ENCODE results near the gene AP2A2.
A peak's percentile ranks its signal among the peaks of the same experiment; 100 is the strongest.

Gene AP2A2

GRCh38 chr11:905952-906351 is 19.7 kb upstream of the AP2A2 start:
- no peak for TF ChIP-seq JUND (IDR thresholded peaks at IDR 0.05; ENCODE audit: low read depth)
- no peak for DNase-seq (ENCODE audit: low read depth in 1 of 2, low spot score in 1 of 2)
- in situ Hi-C loops (cut with HindIII; ENCODE audit: low pct_unique_long_range_greater_than_20kb, low sequenced_read_pairs) = no loop called here

GRCh38 chr11:907668-908067 is 18.0 kb upstream of the AP2A2 start:
- TF ChIP-seq JUND (IDR thresholded peaks at IDR 0.05; ENCODE audit: low read depth) = no peak
- no peak for DNase-seq (ENCODE audit: low read depth in 1 of 2, low spot score in 1 of 2)
- in situ Hi-C loops (cut with HindIII; ENCODE audit: low pct_unique_long_range_greater_than_20kb, low sequenced_read_pairs) = no loop called here

- no peak for TF ChIP-seq JUND (IDR thresholded peaks at IDR 0.05; ENCODE audit: low read depth)
- no peak for DNase-seq (ENCODE audit: low read depth in 1 of 2, low spot score in 1 of 2)
- in situ Hi-C loops (cut with HindIII; ENCODE audit: low pct_unique_long_range_greater_than_20kb, low sequenced_read_pairs) = no loop called here
These were observed 17.4 kb upstream of the AP2A2 start for GRCh38 chr11:908273-908672.

- DNase-seq (ENCODE audit: low read depth in 1 of 2, low spot score in 1 of 2) = no peak
- no peak for TF ChIP-seq JUND (IDR thresholded peaks at IDR 0.05; ENCODE audit: low read depth)
- in situ Hi-C loops (cut with HindIII; ENCODE audit: low pct_unique_long_range_greater_than_20kb, low sequenced_read_pairs) = no loop called here
These were observed 16.3 kb upstream of the AP2A2 start for GRCh38 chr11:909406-909805.

- DNase-seq (ENCODE audit: low read depth in 1 of 2, low spot score in 1 of 2) = no peak
- in situ Hi-C loops (cut with HindIII; ENCODE audit: low pct_unique_long_range_greater_than_20kb, low sequenced_read_pairs) = no loop called here
- TF ChIP-seq JUND (IDR thresholded peaks at IDR 0.05; ENCODE audit: low read depth) = no peak
These were observed 15.6 kb upstream of the AP2A2 start for GRCh38 chr11:910044-910588.

- in situ Hi-C loops (cut with HindIII; ENCODE audit: low pct_unique_long_range_greater_than_20kb, low sequenced_read_pairs) = no loop called here
These were observed 15.1 kb upstream of the AP2A2 start, which contains the start of gene CHID1 for GRCh38 chr11:910589-911030. CHID1 (minus strand) TSS chr11:910810; CDS start chr11:904816, 5,994 bp downstream.

GRCh38 chr11:911031-911889 is 14.4 kb upstream of the AP2A2 start:
- no peak for TF ChIP-seq JUND (IDR thresholded peaks at IDR 0.05; ENCODE audit: low read depth)
- in situ Hi-C loops (cut with HindIII; ENCODE audit: low pct_unique_long_range_greater_than_20kb, low sequenced_read_pairs) = no loop called here
- peak in 1 of 2 experiments; percentile 19 for DNase-seq (ENCODE audit: low read depth in 1 of 2, low spot score in 1 of 2)

More at GRCh38 chr11:910589-911030, 15.1 kb upstream of the AP2A2 start, which contains the start of gene CHID1:
- no peak for TF ChIP-seq JUND (IDR thresholded peaks at IDR 0.05; ENCODE audit: low read depth)
- peak; percentile 87 to 90 for DNase-seq (ENCODE audit: low read depth in 1 of 2, low spot score in 1 of 2)

- TF ChIP-seq JUND (IDR thresholded peaks at IDR 0.05; ENCODE audit: low read depth) = no peak
- in situ Hi-C loops (cut with HindIII; ENCODE audit: low pct_unique_long_range_greater_than_20kb, low sequenced_read_pairs) = no loop called here
- no peak for DNase-seq (ENCODE audit: low read depth in 1 of 2, low spot score in 1 of 2)
These were observed 13.8 kb upstream of the AP2A2 start for GRCh38 chr11:911890-912219.

GRCh38 chr11:912266-912665 is 13.4 kb upstream of the AP2A2 start:
- no peak for TF ChIP-seq JUND (IDR thresholded peaks at IDR 0.05; ENCODE audit: low read depth)
- DNase-seq (ENCODE audit: low read depth in 1 of 2, low spot score in 1 of 2) = no peak
- in situ Hi-C loops (cut with HindIII; ENCODE audit: low pct_unique_long_range_greater_than_20kb, low sequenced_read_pairs) = no loop called here

GRCh38 chr11:913043-913442 is 12.6 kb upstream of the AP2A2 start:
- in situ Hi-C loops (cut with HindIII; ENCODE audit: low pct_unique_long_range_greater_than_20kb, low sequenced_read_pairs) = no loop called here
- DNase-seq (ENCODE audit: low read depth in 1 of 2, low spot score in 1 of 2) = no peak
- no peak for TF ChIP-seq JUND (IDR thresholded peaks at IDR 0.05; ENCODE audit: low read depth)

GRCh38 chr11:914204-914603 is 11.5 kb upstream of the AP2A2 start:
- DNase-seq (ENCODE audit: low read depth in 1 of 2, low spot score in 1 of 2) = no peak
- in situ Hi-C loops (cut with HindIII; ENCODE audit: low pct_unique_long_range_greater_than_20kb, low sequenced_read_pairs) = no loop called here
- no peak for TF ChIP-seq JUND (IDR thresholded peaks at IDR 0.05; ENCODE audit: low read depth)

- no peak for DNase-seq (ENCODE audit: low read depth in 1 of 2, low spot score in 1 of 2)
- no peak for TF ChIP-seq JUND (IDR thresholded peaks at IDR 0.05; ENCODE audit: low read depth)
- in situ Hi-C loops (cut with HindIII; ENCODE audit: low pct_unique_long_range_greater_than_20kb, low sequenced_read_pairs) = no loop called here
These were observed 10.7 kb upstream of the AP2A2 start for GRCh38 chr11:914747-915501.

GRCh38 chr11:917426-917825 is 8.2 kb upstream of the AP2A2 start:
- TF ChIP-seq JUND (IDR thresholded peaks at IDR 0.05; ENCODE audit: low read depth) = no peak
- DNase-seq (ENCODE audit: low read depth in 1 of 2, low spot score in 1 of 2) = no peak
- in situ Hi-C loops (cut with HindIII; ENCODE audit: low pct_unique_long_range_greater_than_20kb, low sequenced_read_pairs) = no loop called here
